Kidney glomerular epithelial cell (primary cell): ENCODE results near the gene SLC45A1.

Source experiments
- DNase-seq: peaks from one replicate; lab custom pipeline; 2025; lab: John Stamatoyannopoulos, UW

Gene SLC45A1

DNA sequence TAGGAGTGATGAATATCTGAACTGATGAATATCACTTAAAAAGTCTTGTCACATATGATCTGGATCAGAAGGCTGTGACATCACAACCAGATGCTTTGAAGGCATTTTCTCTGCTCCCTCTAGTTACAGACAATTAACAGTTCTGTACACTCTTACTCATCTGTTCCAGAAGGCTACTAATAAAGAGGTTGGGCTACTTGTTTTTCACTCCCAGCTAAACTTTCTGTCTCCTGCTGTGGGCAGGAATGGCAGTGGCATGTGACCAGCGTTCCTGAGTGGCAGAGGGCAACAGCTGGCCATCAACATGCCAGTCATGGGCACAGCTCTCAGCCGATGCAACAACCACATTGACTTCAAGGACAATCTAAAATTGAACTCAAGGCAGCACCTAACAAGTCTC lies 66.7 kb downstream of the SLC45A1 start:
- no peak for DNase-seq

DNA sequence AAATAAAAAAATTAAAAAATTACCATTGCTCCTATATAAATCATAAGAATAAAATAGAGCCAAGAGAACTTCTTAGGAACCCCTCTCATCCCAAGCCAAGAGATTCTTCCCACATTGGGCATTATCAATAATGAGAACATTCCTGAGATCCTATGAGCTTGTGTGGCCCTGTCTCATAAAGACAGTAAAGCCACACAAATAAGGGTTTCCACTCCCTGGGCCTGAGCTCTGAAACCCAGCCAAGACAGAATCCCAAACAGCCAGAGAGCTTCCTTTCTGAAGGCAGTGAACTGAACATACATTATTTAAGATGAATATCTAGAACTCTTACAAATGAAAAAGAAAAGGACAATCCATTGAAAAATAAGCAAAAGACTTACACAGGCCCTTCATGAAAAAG lies 68.3 kb downstream of the SLC45A1 start:
- no peak for DNase-seq

DNA sequence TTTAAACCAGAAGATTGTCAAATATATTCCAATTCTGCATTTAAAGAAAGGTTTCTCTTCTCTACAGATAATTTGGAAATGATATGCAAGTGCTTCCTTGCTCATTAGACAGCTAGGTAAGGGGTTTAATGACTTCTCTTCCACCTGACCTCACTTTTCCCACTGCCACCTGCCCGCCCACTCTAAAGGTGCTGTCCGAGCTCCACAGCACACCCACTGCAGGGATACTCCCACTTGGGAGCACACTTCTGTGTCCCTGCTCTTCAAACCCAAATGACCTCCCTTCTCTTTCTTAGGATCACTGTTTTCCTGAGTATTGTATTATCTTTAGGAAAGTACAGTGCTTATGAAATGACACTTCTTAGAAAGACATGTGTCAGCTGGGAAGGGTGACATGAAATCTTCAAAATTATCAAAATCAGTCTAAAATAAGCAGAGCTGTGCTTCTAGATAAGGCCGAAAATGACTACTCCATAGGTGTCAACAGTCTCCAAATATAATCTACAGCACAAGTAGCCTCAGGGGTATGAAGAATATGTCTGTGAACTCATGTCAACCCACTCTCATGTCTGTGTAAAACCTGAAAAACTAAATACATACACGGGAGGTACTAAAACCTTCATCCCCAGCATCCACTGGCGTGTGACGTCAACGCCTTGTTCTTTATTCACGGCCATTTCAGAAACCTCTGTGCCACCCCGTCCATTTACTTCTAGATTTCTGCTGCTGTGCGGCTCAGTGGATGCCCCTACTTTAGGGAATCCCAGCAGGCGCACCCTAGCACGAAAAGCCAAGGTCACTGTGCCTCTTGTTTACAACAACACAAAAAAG lies 71.0 kb downstream of the SLC45A1 start:
- no peak for DNase-seq

DNA sequence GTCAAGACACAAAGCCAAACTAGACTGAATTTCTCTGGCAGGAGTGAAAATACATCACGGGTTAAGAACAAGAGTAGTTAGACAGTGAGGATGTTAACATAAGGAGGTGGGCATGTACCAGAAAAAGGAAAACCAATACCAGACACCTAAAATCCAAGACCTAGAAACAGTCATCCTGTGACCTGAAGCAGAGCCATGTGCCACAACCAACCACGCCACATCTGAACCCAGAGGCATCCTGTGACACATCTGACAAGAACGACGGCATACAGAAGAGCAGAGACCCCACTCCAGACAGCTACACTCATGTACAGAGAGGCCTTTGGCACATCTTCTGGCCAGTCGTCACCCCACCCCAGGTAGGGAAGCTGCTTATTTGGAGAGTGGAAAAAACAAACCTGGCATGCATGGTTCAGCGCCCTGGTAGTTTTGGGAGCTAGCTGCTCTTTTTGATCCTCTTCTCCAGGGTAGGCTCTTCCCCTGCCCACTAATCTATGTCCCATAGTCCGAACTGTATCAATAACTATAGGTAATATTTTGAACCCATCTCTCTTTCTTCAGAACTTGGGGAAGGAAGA lies 72.1 kb downstream of the SLC45A1 start:
- DNase-seq = no peak

DNA sequence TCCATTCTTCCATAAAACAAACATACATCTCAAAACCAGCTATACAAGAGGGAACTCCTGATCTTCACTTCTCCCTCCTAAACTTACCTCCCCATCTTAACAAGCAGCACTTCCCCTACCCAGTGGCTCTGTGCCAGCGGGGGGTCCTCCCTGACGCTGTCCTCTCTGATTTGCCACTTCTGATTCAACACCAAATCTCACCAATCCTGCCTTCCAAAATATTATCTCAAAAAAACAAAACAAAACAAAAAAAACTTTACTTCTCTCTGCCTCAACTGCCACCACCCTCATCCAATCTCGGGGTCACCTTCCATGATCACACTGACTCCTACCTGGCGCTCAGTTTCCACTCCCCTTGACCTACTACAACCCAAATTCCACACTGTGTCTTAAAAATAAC lies 72.8 kb downstream of the SLC45A1 start:
- no peak for DNase-seq

DNA sequence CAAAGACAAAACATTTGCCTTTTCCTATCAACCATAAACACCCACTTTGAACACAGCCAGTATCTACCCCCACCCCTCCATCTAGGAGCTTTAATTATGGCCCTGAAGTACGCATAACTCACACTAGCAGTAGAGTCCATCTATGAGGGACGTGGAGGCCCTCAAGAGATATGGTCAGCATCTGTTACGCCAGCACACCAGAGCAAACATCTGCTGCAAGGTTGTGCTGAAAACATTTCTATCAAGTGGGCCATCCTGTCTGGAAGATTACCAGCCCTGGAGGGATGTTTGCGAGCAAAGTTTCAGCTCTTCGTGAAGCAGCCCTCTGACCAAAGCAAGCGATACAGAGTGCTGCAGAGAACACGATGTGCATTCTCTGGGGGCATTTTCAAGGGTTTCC lies 74.6 kb downstream of the SLC45A1 start:
- no peak for DNase-seq
